OCI-LY1 (cell line): ENCODE data around the gene NECTIN3.

Source experiments
- H2AFZ ChIP-seq: fragments of 200-600 bp; sonication (generic), shearing (Covaris generic); 2 replicates; pipeline ENCODE4 v1.6.0; 2014; ENCODE audit warnings: antibody characterized with exemption, mild to moderate bottlenecking, low read length
- H3F3A ChIP-seq: fragments of 200-600 bp; sonication (generic), shearing (Covaris generic); 2 replicates; pipeline ENCODE4 v1.6.0; 2014; ENCODE audit warnings: mild to moderate bottlenecking, antibody characterized with exemption, low read length, moderate library complexity; ENCODE audit not compliant: insufficient read depth
- H3K27ac ChIP-seq: fragments of 200-600 bp; sonication (generic); 2 replicates; pipeline ENCODE4 v1.5.1; 2014; ENCODE audit warnings: low read length, mixed run types, mild to moderate bottlenecking, low read depth; ENCODE audit not compliant: poor library complexity, severe bottlenecking
- H3K27me3 ChIP-seq: fragments of 200-600 bp; sonication (generic); 2 replicates; pipeline ENCODE4 v1.6.0; 2014; ENCODE audit warnings: antibody characterized with exemption, mild to moderate bottlenecking, low read length, moderate library complexity; ENCODE audit not compliant: insufficient read depth
- H3K36me3 ChIP-seq: fragments of 200-600 bp; sonication (generic); 2 replicates; pipeline ENCODE4 v1.6.1; 2014; ENCODE audit warnings: mild to moderate bottlenecking, antibody characterized with exemption, low read length, moderate library complexity, mixed read lengths; ENCODE audit not compliant: insufficient read depth
- H3K4me1 ChIP-seq: fragments of 200-600 bp; sonication (generic); 2 replicates; pipeline ENCODE4 v1.5.1; 2014; ENCODE audit warnings: mild to moderate bottlenecking, low read length, moderate library complexity; ENCODE audit not compliant: insufficient read depth, severe bottlenecking
- H3K4me2 ChIP-seq: fragments of 200-600 bp; sonication (generic), shearing (Covaris generic); 2 replicates; pipeline ENCODE4 v1.6.1; 2014; ENCODE audit warnings: low read length
- H3K4me3 ChIP-seq: fragments of 200-600 bp; sonication (generic); 2 replicates; pipeline ENCODE4 v1.5.1; 2014; ENCODE audit warnings: low read length, low read depth, mild to moderate bottlenecking, mixed read lengths; ENCODE audit not compliant: poor library complexity, severe bottlenecking
- H3K79me2 ChIP-seq: fragments of 200-600 bp; shearing (Covaris generic); 2 replicates; pipeline ENCODE4 v1.6.1; 2016; ENCODE audit warnings: mixed run types, low read length, mixed read lengths; ENCODE audit not compliant: insufficient read depth
- H3K9ac ChIP-seq: fragments of 200-600 bp; sonication (generic), shearing (Covaris generic); 2 replicates; pipeline ENCODE4 v1.6.1; 2014; ENCODE audit warnings: mild to moderate bottlenecking, low read length, mixed read lengths
- H3K9me2 ChIP-seq: fragments of 200-600 bp; sonication (generic), shearing (Covaris generic); 2 replicates; pipeline ENCODE4 v1.6.1; 2014; ENCODE audit warnings: low read depth, mild to moderate bottlenecking, low read length, mixed read lengths
- H3K9me3 ChIP-seq: fragments of 200-600 bp; shearing (Covaris generic); 2 replicates; pipeline ENCODE4 v1.6.1; 2014; ENCODE audit warnings: low read length, mixed read lengths
- H4K20me1 ChIP-seq: fragments of 200-600 bp; sonication (generic), shearing (Covaris generic); 2 replicates; pipeline ENCODE4 v1.6.0; 2016; ENCODE audit warnings: mild to moderate bottlenecking, low read length; ENCODE audit not compliant: insufficient read depth
- CTCF ChIP-seq: fragments of 200-600 bp; sonication (generic), shearing (Covaris generic); IDR thresholded peaks from 2 replicates; pipeline ENCODE4 v1.5.1; 2017; ENCODE audit warnings: mild to moderate bottlenecking, antibody characterized with exemption, low read length, moderate library complexity, mixed read lengths
- EZH2 ChIP-seq: fragments of 200-600 bp; sonication (generic), shearing (Covaris generic); IDR thresholded peaks from 2 replicates; pipeline ENCODE4 v1.8.0; 2017; ENCODE audit warnings: borderline replicate concordance, mixed run types, mild to moderate bottlenecking, antibody characterized with exemption, low read length, moderate library complexity, mixed read lengths

Gene NECTIN3

GRCh38 chr3:111103807-111104206 is 32.2 kb downstream of the NECTIN3 start:
- TF ChIP-seq CTCF (no peak), EZH2 (no peak)
- Histone ChIP-seq H3K4me3 (no peak overlapping the region), H3F3A (no peaks in the 10 kb centered on the region), H3K36me3 (no peaks in the 10 kb centered on the region), H3K9me2 (no peaks in the 10 kb centered on the region), H3K4me1 (no peaks in the 10 kb centered on the region), H3K9me3 (no peaks in the 10 kb centered on the region), H3K9ac (no peak overlapping the region), H3K4me2 (no peak overlapping the region), H3K27me3 (no peaks in the 10 kb centered on the region), H4K20me1 (no peaks in the 10 kb centered on the region), H3K79me2 (no peaks in the 10 kb centered on the region), H3K27ac (no peak overlapping the region), H2AFZ (no peak overlapping the region)

- Histone ChIP-seq H3K27me3 (no peaks in the 10 kb centered on the region), H4K20me1 (no peaks in the 10 kb centered on the region), H3K4me3 (no peak overlapping the region), H3K9me2 (no peaks in the 10 kb centered on the region), H3K79me2 (no peaks in the 10 kb centered on the region), H3K4me2 (no peak overlapping the region), H3K4me1 (no peaks in the 10 kb centered on the region), H2AFZ (no peak overlapping the region), H3F3A (no peaks in the 10 kb centered on the region), H3K9ac (no peak overlapping the region), H3K36me3 (no peaks in the 10 kb centered on the region), H3K27ac (no peak overlapping the region), H3K9me3 (no peaks in the 10 kb centered on the region)
- TF ChIP-seq CTCF: no peak
- no peak for TF ChIP-seq EZH2
Measured at GRCh38 chr3:111106993-111107661, 35.5 kb downstream of the NECTIN3 start.

GRCh38 chr3:111107662-111108035 is 36.0 kb downstream of the NECTIN3 start:
- no peak overlapping the region for H2AFZ ChIP-seq
- TF ChIP-seq EZH2: no peak
- no peak for TF ChIP-seq CTCF
- H3F3A ChIP-seq: no peaks in the 10 kb centered on the region
- H3K4me3 ChIP-seq: no peak overlapping the region
- H3K79me2 ChIP-seq: no peaks in the 10 kb centered on the region
- no peak overlapping the region for H3K9ac ChIP-seq
- H3K36me3 ChIP-seq: no peaks in the 10 kb centered on the region
- H3K4me2 ChIP-seq: no peak overlapping the region
- H3K27me3 ChIP-seq: no peaks in the 10 kb centered on the region
- H3K9me2 ChIP-seq: no peaks in the 10 kb centered on the region
- H3K27ac ChIP-seq: no peak overlapping the region
- H3K4me1 ChIP-seq: no peaks in the 10 kb centered on the region
- H3K9me3 ChIP-seq: no peaks in the 10 kb centered on the region
- H4K20me1 ChIP-seq: no peaks in the 10 kb centered on the region
